ENCODE results near the gene FBLN7. TPM values are rescaled to one million over a fixed set of nuclear protein-coding genes. Genes with fewer than 3 reads are reported as not detected.

The FBLN7 gene
- total RNA-seq, 1 donor from 2014 or later = 19.1 TPM

Other genes starting within 250 kb of the FBLN7 start
- gene MERTK, start 239.8 kb upstream of the FBLN7 start, total RNA-seq = 3.3 and 4.4 TPM in 2 replicates
- gene TMEM87B, start 83.1 kb upstream of the FBLN7 start, total RNA-seq = 6.2 and 7.8 TPM in 2 replicates
- gene ZC3H8, start 116.7 kb downstream of the FBLN7 start, total RNA-seq = 18.3 and 19.4 TPM in 2 replicates
- 7.3 and 7.9 TPM in 2 replicates for gene ZC3H6, start 137.2 kb downstream of the FBLN7 start, total RNA-seq

All from neural crest cell (in vitro differentiated cells).